OCI-LY7 (cell line): ENCODE data around the gene F13A1. TPM values are rescaled to one million over a fixed set of nuclear protein-coding genes. Genes with fewer than 3 reads are reported as not detected.

Experiments
- BruUV-seq: library from RNA; stranded (reverse); fragments of 400-500 nt; replicated peaks from 2 replicates; lab custom pipeline; 2021; lab: Mats Ljungman, UMichigan
- CTCF ChIA-PET: fragments of 300-600 bp; sonication (Branson Sonifier 250); formaldehyde crosslinking; loops from one replicate; lab custom pipeline; 2022; ENCODE audit warnings: antibody characterized with exemption; ENCODE audit not compliant: unreplicated experiment; lab: Charles Lee
- POLR2A ChIA-PET: fragments of 300-600 bp; sonication (Branson Sonifier 250); formaldehyde crosslinking; loops from one replicate; lab custom pipeline; 2022; ENCODE audit warnings: antibody characterized with exemption; lab: Charles Lee
- DNase-seq: peaks from one replicate; pipeline ENCODE4 v3.0.0-alpha.2; 2015; ENCODE audit warnings: low spot score
- H2AFZ ChIP-seq: fragments of 200-600 bp; sonication (generic), shearing (Covaris generic); 2 replicates; pipeline ENCODE4 v1.6.1; 2014; ENCODE audit warnings: mild to moderate bottlenecking, antibody characterized with exemption, low read length, moderate library complexity
- H3K27ac ChIP-seq: fragments of 200-600 bp; sonication (generic); 2 replicates; pipeline ENCODE4 v1.5.1; 2014; ENCODE audit warnings: mixed run types, low read depth, mild to moderate bottlenecking, moderate library complexity, low read length, inconsistent platforms; ENCODE audit not compliant: poor library complexity, severe bottlenecking
- H3K36me3 ChIP-seq: fragments of 200-600 bp; sonication (generic); 2 replicates; pipeline ENCODE4 v1.6.1; 2014; ENCODE audit warnings: mild to moderate bottlenecking, antibody characterized with exemption, low read length, moderate library complexity, mixed read lengths; ENCODE audit not compliant: insufficient read depth
- H3K4me1 ChIP-seq: fragments of 200-600 bp; sonication (generic); 2 replicates; pipeline ENCODE4 v1.5.1; 2014; ENCODE audit warnings: mild to moderate bottlenecking, low read length; ENCODE audit not compliant: insufficient read depth, poor library complexity, severe bottlenecking
- H3K4me2 ChIP-seq: fragments of 200-600 bp; sonication (generic); 2 replicates; pipeline ENCODE4 v1.6.1; 2014; ENCODE audit warnings: mild to moderate bottlenecking, low read length
- H3K4me3 ChIP-seq: fragments of 200-600 bp; sonication (generic); 2 replicates; pipeline ENCODE4 v1.5.1; 2014; ENCODE audit warnings: mild to moderate bottlenecking, low read depth, low read length; ENCODE audit not compliant: poor library complexity, severe bottlenecking
- H3K79me2 ChIP-seq: fragments of 200-600 bp; sonication (generic); 2 replicates; pipeline ENCODE4 v1.6.1; 2016; ENCODE audit warnings: low read depth, mild to moderate bottlenecking, low read length, moderate library complexity, mixed read lengths; ENCODE audit not compliant: insufficient read depth
- H3K9me2 ChIP-seq: fragments of 200-600 bp; sonication (generic); 2 replicates; pipeline ENCODE4 v1.6.1; 2016; ENCODE audit warnings: mild to moderate bottlenecking, low read length, mixed read lengths; ENCODE audit not compliant: insufficient read depth
- H3K9me3 ChIP-seq: fragments of 200-600 bp; sonication (generic); 2 replicates; pipeline ENCODE4 v1.6.1; 2014; ENCODE audit warnings: mild to moderate bottlenecking, mixed run types, low read length, mixed read lengths
- H4K20me1 ChIP-seq: fragments of 200-600 bp; sonication (generic); 2 replicates; pipeline ENCODE4 v1.6.1; 2014; ENCODE audit warnings: mild to moderate bottlenecking, antibody characterized with exemption, low read length, moderate library complexity, mixed read lengths; ENCODE audit not compliant: insufficient read depth
- EZH2phosphoT487 ChIP-seq: fragments of 200-600 bp; sonication (generic); IDR thresholded peaks from 2 replicates; pipeline ENCODE4 v1.6.1; 2018; ENCODE audit warnings: low read depth, borderline replicate concordance, mild to moderate bottlenecking, mixed run types, antibody characterized with exemption, low read length, moderate library complexity, mixed read lengths
- intact Hi-C: fragments of 100-400 bp; cut with micrococcal nuclease; formaldehyde crosslinking; loops from one replicate; pipeline ENCODE4 v1.10.0; 2022; ENCODE audit not compliant: unreplicated experiment
- total RNA-seq, 2 experiments: library from RNA; depleted of rRNA in 1 of 2; stranded (reverse); fragments of >200 nt in 1 of 2; shearing (Covaris generic) in 1 of 2; gene quantifications; 2 replicates each; pipeline ENCODE4 v1.2.3, GENCODE V29; 2014 to 2022
- TF ChIP-seq, protein P1 (sequence below): fragments of 200-600 bp; sonication (generic); conservative IDR thresholded peaks from 2 replicates; pipeline ENCODE4 v1.5.1; 2014; ENCODE audit warnings: mild to moderate bottlenecking, antibody characterized with exemption, low read length, moderate library complexity, mixed read lengths

F13A1 gene
- total RNA-seq, 2 experiments from 2014 or later: 0.13 to 0.63 TPM

DNA sequence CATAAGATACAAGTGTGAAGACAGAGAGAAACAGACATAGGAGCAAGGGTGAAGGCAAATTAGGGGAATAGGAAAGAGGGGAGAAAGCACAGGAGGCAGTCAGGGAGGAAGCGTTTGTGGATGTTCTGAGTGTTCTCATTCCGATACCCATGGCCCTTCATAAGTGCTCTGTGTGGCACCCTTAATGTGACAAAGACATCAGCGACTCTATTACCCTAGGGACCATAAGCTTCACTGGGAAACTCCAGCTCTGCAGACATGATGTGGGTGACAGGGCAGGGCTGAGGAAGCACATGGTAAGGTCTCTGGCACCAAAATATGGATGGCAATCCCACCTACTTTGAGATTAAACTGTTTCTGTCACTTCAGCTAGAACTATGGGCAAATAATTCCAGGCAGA, 33.0 kb downstream of the F13A1 start:
- no peak overlapping the region for H3K4me3 ChIP-seq
- no peaks in the 10 kb centered on the region for H3K9me3 ChIP-seq
- DNase-seq: no peak
- H4K20me1 ChIP-seq: no peaks in the 10 kb centered on the region
- H3K79me2 ChIP-seq: no peaks in the 10 kb centered on the region
- intact Hi-C loops: no loop called here
- no peak overlapping the region for H3K4me2 ChIP-seq
- H3K27ac ChIP-seq: no peak overlapping the region
- ChIA-PET CTCF (no interaction called here), POLR2A (no interaction called here)
- H2AFZ ChIP-seq: no peak overlapping the region
- no TSS peak for BruUV-seq
- H3K9me2 ChIP-seq: no peaks in the 10 kb centered on the region
- peaks cover 31% of the 10 kb centered on the region for H3K4me1 ChIP-seq
- TF ChIP-seq EZH2phosphoT487: no peak
- TF ChIP-seq, protein P1, sequence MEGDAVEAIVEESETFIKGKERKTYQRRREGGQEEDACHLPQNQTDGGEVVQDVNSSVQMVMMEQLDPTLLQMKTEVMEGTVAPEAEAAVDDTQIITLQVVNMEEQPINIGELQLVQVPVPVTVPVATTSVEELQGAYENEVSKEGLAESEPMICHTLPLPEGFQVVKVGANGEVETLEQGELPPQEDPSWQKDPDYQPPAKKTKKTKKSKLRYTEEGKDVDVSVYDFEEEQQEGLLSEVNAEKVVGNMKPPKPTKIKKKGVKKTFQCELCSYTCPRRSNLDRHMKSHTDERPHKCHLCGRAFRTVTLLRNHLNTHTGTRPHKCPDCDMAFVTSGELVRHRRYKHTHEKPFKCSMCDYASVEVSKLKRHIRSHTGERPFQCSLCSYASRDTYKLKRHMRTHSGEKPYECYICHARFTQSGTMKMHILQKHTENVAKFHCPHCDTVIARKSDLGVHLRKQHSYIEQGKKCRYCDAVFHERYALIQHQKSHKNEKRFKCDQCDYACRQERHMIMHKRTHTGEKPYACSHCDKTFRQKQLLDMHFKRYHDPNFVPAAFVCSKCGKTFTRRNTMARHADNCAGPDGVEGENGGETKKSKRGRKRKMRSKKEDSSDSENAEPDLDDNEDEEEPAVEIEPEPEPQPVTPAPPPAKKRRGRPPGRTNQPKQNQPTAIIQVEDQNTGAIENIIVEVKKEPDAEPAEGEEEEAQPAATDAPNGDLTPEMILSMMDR: no peak
- H3K36me3 ChIP-seq: no peaks in the 10 kb centered on the region

DNA sequence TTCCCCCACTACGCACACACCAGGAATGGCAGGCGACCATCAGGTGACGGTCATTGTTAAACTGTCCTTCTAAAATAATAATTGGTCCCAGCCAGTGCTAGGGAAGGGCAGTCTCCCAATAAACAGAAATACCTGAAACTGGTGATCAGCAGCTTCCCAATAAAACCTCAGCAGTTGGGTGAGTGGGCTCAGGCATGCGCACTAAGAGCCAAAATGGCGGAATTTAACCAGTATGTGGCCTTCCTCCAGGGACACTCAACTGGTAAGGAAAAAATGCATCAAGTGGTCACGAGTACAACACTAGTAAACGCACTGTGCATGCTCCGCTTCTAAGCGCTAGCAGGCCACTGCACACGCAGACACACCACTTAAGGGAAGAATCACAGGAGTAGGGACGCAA, 34.8 kb downstream of the F13A1 start:
- ChIA-PET POLR2A (interaction anchor here (1.8 kb wide), 1 partner anchor 8 kb away, joined by 7 read pairs; no protein-coding TSS in a partner anchor), CTCF (no interaction called here)
- intact Hi-C loops: no loop called here
- peaks cover 31% of the 10 kb centered on the region for H3K4me1 ChIP-seq
- H4K20me1 ChIP-seq: no peaks in the 10 kb centered on the region
- no peak overlapping the region for H2AFZ ChIP-seq
- no peak overlapping the region for H3K27ac ChIP-seq
- no peak for DNase-seq
- no peak overlapping the region for H3K4me3 ChIP-seq
- H3K9me3 ChIP-seq: no peaks in the 10 kb centered on the region
- H3K4me2 ChIP-seq: no peak overlapping the region
- TF ChIP-seq, protein P1: no peak
- TF ChIP-seq EZH2phosphoT487: no peak
- no TSS peak for BruUV-seq
- H3K36me3 ChIP-seq: no peaks in the 10 kb centered on the region
- H3K9me2 ChIP-seq: no peaks in the 10 kb centered on the region
- H3K79me2 ChIP-seq: no peaks in the 10 kb centered on the region

DNA sequence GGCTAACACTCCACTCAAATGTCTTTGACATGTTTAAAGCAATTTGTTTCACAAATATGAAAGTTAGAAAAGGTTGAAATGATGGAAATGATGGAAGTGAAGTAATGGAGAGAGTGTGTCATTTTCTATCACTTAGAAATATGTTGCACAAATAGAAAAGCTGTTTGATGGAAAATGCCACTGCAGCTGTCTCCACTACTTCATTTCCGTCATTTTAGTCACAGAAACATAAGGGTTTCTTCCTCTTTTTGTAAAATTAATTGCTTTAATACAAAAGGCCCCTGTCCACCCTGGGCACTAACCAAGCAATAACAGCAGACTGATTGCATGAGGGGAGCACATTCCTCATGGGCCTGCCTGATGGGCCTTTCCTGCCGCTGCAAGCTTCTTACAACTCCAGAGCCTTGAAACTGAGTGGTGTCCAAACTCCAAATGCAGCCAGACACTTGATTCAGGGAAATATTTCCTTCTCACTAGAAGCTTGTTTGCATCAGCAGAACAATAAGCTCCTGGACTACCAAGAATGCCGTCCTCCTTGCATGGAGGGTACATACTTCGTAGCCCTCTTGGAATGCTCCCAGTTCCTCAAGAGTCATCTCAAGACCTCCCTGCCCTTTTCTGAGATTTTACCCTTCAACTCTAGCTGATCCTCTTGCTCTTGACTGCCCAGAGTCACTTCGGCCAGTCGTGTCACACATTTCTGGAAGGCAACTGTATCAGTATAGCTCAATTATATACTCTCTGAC, 36.1 kb downstream of the F13A1 start:
- intact Hi-C loops: no loop called here
- H4K20me1 ChIP-seq: no peaks in the 10 kb centered on the region
- BruUV-seq: no TSS peak
- no peaks in the 10 kb centered on the region for H3K9me3 ChIP-seq
- peaks cover 31% of the 10 kb centered on the region for H3K4me1 ChIP-seq
- no peaks in the 10 kb centered on the region for H3K79me2 ChIP-seq
- peak; percentile 63 for DNase-seq
- ChIA-PET POLR2A (interaction anchor here (0.6 to 1.9 kb wide), 8 partner anchors 9 to 153 kb away, joined by 3 to 9 read pairs (median 4); no protein-coding TSS in a partner anchor), CTCF (no interaction called here)
- peak overlapping the region; percentile 31 for H3K27ac ChIP-seq
- H2AFZ ChIP-seq: peak overlapping the region; percentile 40; the same call in 1 of the 2 replicates
- H3K4me2 ChIP-seq: peak overlapping the region; percentile 46
- no peaks in the 10 kb centered on the region for H3K36me3 ChIP-seq
- no peak overlapping the region for H3K4me3 ChIP-seq
- H3K9me2 ChIP-seq: no peaks in the 10 kb centered on the region
- TF ChIP-seq, protein P1: no peak
- TF ChIP-seq EZH2phosphoT487: no peak
